ENCODE measurements around the gene STOX1. TPM values are rescaled to one million over a fixed set of nuclear protein-coding genes. Genes with fewer than 3 reads are reported as not detected.
A peak's percentile ranks its signal among the peaks of the same experiment; 100 is the strongest.
"Not testable (repeated sequence)": the region's sequence is repeated elsewhere in the genome, so short reads cannot be mapped to it uniquely, and the experiment has no call there.

The STOX1 gene
- total and polyA plus RNA-seq, 2 donors, result 8.5 to 10.3 TPM

DNA sequence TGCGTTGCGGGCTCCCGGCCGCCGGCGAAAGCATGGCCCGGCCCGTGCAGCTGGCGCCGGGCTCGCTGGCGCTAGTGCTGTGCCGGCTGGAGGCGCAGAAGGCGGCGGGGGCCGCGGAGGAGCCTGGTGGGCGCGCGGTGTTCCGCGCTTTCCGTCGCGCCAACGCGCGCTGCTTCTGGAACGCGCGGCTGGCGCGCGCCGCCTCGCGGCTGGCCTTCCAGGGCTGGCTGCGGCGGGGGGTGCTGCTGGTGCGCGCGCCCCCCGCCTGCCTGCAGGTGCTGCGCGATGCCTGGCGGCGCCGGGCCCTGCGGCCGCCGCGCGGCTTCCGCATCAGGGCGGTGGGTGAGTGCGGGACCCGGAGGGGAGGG, 245 bp downstream of the STOX1 start:
- not testable (repeated sequence) for H3K9me3 ChIP-seq (ENCODE audit: control insufficient read depth in 2 of 2, insufficient read depth in 1 of 2, low read length in 1 of 2); DNase-seq (ENCODE audit: low read depth in 6 of 9, low spot score in 9 of 9); H3K27me3 ChIP-seq (ENCODE audit: control insufficient read depth in 2 of 2, insufficient read depth in 1 of 2, low read length in 1 of 2); H3K36me3 ChIP-seq (ENCODE audit: control insufficient read depth in 2 of 2, insufficient read depth in 2 of 2, low read length in 1 of 2)
- peak overlapping the region in 1 of 2 donors; percentile 71 for H3K27ac ChIP-seq (ENCODE audit: low read depth in 1 of 2, low read length in 1 of 2)
- H3K4me3 ChIP-seq (ENCODE audit: low read length in 2 of 2), result peak overlapping the region in 1 of 2 donors; percentile 56
- WGBS, result 0% methylated on average over 17 of the region's 58 CpGs
- H3K4me1 ChIP-seq (ENCODE audit: control insufficient read depth in 2 of 2, insufficient read depth in 2 of 2, low read length in 2 of 2), result peaks cover 12 to 32% of the 10 kb centered on the region in 2 donors

DNA sequence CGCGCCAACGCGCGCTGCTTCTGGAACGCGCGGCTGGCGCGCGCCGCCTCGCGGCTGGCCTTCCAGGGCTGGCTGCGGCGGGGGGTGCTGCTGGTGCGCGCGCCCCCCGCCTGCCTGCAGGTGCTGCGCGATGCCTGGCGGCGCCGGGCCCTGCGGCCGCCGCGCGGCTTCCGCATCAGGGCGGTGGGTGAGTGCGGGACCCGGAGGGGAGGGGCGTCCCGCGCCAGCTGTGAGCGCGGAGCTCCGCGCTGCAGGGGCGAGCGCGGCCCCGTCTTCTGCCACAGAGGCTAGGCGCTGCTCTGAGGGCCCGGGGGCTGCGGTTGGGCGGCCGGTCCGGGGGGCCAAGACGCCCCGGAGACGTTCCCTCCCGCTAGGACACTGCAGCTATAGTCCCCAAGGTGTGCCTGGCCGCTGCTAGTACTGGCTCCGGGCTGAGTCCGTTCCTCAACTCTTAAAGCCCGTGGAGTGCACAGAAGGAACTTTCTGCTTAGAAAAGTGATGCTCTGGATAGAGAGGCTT, 811 bp downstream of the STOX1 start:
- Histone ChIP-seq H3K27ac (ENCODE audit: low read depth in 1 of 2, low read length in 1 of 2) (peak overlapping the region in 1 of 2 donors; percentile 44), H3K4me1 (ENCODE audit: control insufficient read depth in 2 of 2, insufficient read depth in 2 of 2, low read length in 2 of 2) (peaks cover 12 to 32% of the 10 kb centered on the region in 2 donors), H3K4me3 (ENCODE audit: low read length in 2 of 2) (peak overlapping the region; percentile 40 to 43)
- DNase-seq (ENCODE audit: low read depth in 6 of 9, low spot score in 9 of 9), result peak in 7 of 9 donors; percentile 27 to 69 (median 45)
- H3K36me3 ChIP-seq (ENCODE audit: control insufficient read depth in 2 of 2, insufficient read depth in 2 of 2, low read length in 1 of 2); H3K9me3 ChIP-seq (ENCODE audit: control insufficient read depth in 2 of 2, insufficient read depth in 1 of 2, low read length in 1 of 2); H3K27me3 ChIP-seq (ENCODE audit: control insufficient read depth in 2 of 2, insufficient read depth in 1 of 2, low read length in 1 of 2): not testable (repeated sequence)
- WGBS, result under 1% methylated on average over 34 of the region's 59 CpGs

DNA sequence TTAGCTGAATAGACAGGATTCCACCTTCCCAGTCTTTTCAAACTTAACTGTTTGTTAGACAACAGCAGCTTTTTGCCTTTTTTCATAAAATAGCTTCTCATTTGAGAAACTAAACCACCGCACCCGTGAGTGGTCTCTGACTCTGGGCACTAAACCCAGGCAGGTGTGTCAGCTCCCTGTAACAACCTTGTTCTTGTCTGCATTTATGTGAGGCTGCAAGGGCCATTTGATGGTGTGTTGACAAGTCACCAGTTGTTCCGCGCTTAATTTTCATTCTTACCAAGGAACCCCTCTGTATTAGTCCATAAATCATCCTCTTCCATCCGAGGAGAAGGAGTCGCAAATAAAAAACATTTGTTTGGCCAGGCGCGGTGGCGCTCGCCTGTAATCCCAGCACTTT, 1.5 kb downstream of the STOX1 start:
- H3K4me3 ChIP-seq (ENCODE audit: low read length in 2 of 2), result peak overlapping the region in 1 of 2 donors; percentile 40
- WGBS, result 93% methylated on average over 10 of the region's 10 CpGs
- H3K27me3 ChIP-seq (ENCODE audit: control insufficient read depth in 2 of 2, insufficient read depth in 1 of 2, low read length in 1 of 2), result no peaks in the 10 kb centered on the region
- H3K4me1 ChIP-seq (ENCODE audit: control insufficient read depth in 2 of 2, insufficient read depth in 2 of 2, low read length in 2 of 2), result peaks cover 12 to 32% of the 10 kb centered on the region in 2 donors
- H3K9me3 ChIP-seq (ENCODE audit: control insufficient read depth in 2 of 2, insufficient read depth in 1 of 2, low read length in 1 of 2), result no peaks in the 10 kb centered on the region
- DNase-seq (ENCODE audit: low read depth in 6 of 9, low spot score in 9 of 9), result peak in 1 of 9 donors; percentile 21
- no peaks in the 10 kb centered on the region for H3K36me3 ChIP-seq (ENCODE audit: control insufficient read depth in 2 of 2, insufficient read depth in 2 of 2, low read length in 1 of 2)
- H3K27ac ChIP-seq (ENCODE audit: low read depth in 1 of 2, low read length in 1 of 2), result no peak overlapping the region

DNA sequence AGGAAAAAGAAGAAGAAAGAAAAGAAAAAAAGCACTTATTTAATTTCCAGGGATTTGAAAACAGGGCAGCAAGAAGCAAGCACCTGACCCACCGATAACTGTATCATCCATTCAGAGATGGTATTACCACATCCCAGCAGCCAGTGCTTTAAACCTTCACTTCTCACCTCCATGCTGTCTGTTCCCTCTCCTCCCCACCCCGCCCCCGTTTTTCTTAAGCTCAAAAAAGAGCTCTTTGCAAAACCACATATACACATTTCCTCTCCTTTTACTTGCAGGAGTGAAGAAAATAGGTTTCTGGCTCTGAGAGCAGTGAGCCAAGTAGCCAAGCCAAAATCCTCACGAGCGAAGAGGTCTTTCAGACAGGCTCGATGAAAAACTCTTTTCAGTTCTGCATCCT, 2.2 kb downstream of the STOX1 start:
- Histone ChIP-seq H3K4me3 (ENCODE audit: low read length in 2 of 2) (no peak overlapping the region), H3K9me3 (ENCODE audit: control insufficient read depth in 2 of 2, insufficient read depth in 1 of 2, low read length in 1 of 2) (no peaks in the 10 kb centered on the region), H3K36me3 (ENCODE audit: control insufficient read depth in 2 of 2, insufficient read depth in 2 of 2, low read length in 1 of 2) (no peaks in the 10 kb centered on the region), H3K27ac (ENCODE audit: low read depth in 1 of 2, low read length in 1 of 2) (peak overlapping the region in 1 of 2 donors; percentile 38), H3K4me1 (ENCODE audit: control insufficient read depth in 2 of 2, insufficient read depth in 2 of 2, low read length in 2 of 2) (peaks cover 12 to 32% of the 10 kb centered on the region in 2 donors), H3K27me3 (ENCODE audit: control insufficient read depth in 2 of 2, insufficient read depth in 1 of 2, low read length in 1 of 2) (no peaks in the 10 kb centered on the region)
- 39% methylated on average over 6 of the region's 6 CpGs for WGBS
- peak in 5 of 9 donors; percentile 23 to 61 (median 30) for DNase-seq (ENCODE audit: low read depth in 6 of 9, low spot score in 9 of 9)

DNA sequence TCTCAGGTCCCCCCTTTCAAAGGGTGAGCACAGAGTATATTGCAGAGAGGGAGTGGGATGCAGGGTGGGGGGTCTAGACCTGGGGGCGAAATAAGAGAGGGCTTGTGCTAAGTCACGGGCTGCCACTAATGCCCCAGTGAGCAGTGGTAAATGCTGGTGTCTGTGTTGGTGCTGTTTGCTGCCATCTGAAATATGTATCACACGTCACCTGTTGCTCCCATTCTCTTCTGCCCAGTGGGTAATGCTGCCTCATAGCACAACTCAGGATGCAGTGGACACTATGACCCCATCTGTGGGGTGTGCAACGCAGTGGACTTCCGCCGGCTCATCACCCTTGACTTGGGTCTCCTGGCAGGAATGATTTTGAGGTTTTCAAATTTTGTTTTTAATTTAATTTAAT, 2.6 kb downstream of the STOX1 start:
- Histone ChIP-seq H3K27me3 (ENCODE audit: control insufficient read depth in 2 of 2, insufficient read depth in 1 of 2, low read length in 1 of 2) (no peaks in the 10 kb centered on the region), H3K27ac (ENCODE audit: low read depth in 1 of 2, low read length in 1 of 2) (peak overlapping the region in 1 of 2 donors; percentile 38), H3K36me3 (ENCODE audit: control insufficient read depth in 2 of 2, insufficient read depth in 2 of 2, low read length in 1 of 2) (no peaks in the 10 kb centered on the region), H3K4me1 (ENCODE audit: control insufficient read depth in 2 of 2, insufficient read depth in 2 of 2, low read length in 2 of 2) (peaks cover 12 to 32% of the 10 kb centered on the region in 2 donors), H3K9me3 (ENCODE audit: control insufficient read depth in 2 of 2, insufficient read depth in 1 of 2, low read length in 1 of 2) (no peaks in the 10 kb centered on the region), H3K4me3 (ENCODE audit: low read length in 2 of 2) (no peak overlapping the region)
- DNase-seq (ENCODE audit: low read depth in 6 of 9, low spot score in 9 of 9), result peak in 1 of 9 donors; percentile 2
- 97% methylated on average over 6 of the region's 6 CpGs for WGBS

DNA sequence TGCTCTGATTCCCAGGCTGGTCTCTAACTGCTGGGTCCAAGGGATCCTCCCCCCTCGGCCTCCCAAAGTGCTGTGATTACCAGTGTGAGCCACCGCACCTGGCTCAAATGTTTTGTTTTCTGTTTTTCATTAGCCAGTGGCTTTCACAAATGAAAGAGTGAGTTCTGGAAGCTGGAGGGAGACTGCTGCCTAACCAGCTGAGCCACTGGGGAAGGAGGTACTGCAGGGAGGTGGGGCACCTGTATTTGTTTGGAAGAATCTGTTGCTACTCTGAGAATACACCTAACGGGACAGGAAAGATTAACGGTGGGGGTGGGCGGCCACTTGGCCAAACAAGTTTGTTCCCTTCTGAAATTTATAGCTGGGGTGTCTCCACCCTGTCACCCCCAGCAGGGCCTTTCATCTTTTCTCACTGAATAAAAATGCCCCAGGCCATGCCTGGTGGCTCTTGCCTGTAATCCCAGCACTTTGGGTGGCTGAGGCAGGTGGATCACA, 4.7 kb downstream of the STOX1 start:
- Histone ChIP-seq H3K9me3 (ENCODE audit: control insufficient read depth in 2 of 2, insufficient read depth in 1 of 2, low read length in 1 of 2) (no peaks in the 10 kb centered on the region), H3K27ac (ENCODE audit: low read depth in 1 of 2, low read length in 1 of 2) (no peak overlapping the region), H3K36me3 (ENCODE audit: control insufficient read depth in 2 of 2, insufficient read depth in 2 of 2, low read length in 1 of 2) (no peaks in the 10 kb centered on the region), H3K4me1 (ENCODE audit: control insufficient read depth in 2 of 2, insufficient read depth in 2 of 2, low read length in 2 of 2) (peaks cover 8 to 24% of the 10 kb centered on the region in 2 donors), H3K4me3 (ENCODE audit: low read length in 2 of 2) (no peak overlapping the region), H3K27me3 (ENCODE audit: control insufficient read depth in 2 of 2, insufficient read depth in 1 of 2, low read length in 1 of 2) (no peaks in the 10 kb centered on the region)
- DNase-seq (ENCODE audit: low read depth in 6 of 9, low spot score in 9 of 9), result no peak
- 97% methylated on average over 5 of the region's 5 CpGs for WGBS

DNA sequence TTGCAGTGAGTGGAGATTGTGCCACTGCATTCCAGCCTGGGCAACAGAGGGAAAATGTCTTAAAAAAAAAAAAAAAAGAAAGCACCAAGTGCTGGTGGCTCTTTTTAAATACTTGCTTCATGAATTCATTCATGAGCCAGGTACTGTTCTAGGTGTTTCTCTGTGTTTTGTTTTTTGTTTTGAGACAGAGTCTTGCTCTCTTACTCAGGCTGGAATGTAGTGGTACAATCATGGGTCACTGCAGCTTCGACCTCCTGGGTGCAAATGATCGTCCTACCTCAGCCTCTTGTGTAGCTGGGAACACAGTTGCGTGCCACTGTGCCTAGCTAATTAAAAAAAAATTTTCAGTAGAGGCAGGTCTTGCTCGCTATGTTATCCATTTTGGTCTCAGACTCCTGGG, 5.3 kb downstream of the STOX1 start:
- DNase-seq (ENCODE audit: low read depth in 6 of 9, low spot score in 9 of 9), result no peak
- Histone ChIP-seq H3K27me3 (ENCODE audit: control insufficient read depth in 2 of 2, insufficient read depth in 1 of 2, low read length in 1 of 2) (no peaks in the 10 kb centered on the region), H3K4me3 (ENCODE audit: low read length in 2 of 2) (no peak overlapping the region), H3K36me3 (ENCODE audit: control insufficient read depth in 2 of 2, insufficient read depth in 2 of 2, low read length in 1 of 2) (no peaks in the 10 kb centered on the region), H3K27ac (ENCODE audit: low read depth in 1 of 2, low read length in 1 of 2) (no peak overlapping the region), H3K9me3 (ENCODE audit: control insufficient read depth in 2 of 2, insufficient read depth in 1 of 2, low read length in 1 of 2) (no peaks in the 10 kb centered on the region), H3K4me1 (ENCODE audit: control insufficient read depth in 2 of 2, insufficient read depth in 2 of 2, low read length in 2 of 2) (peaks cover 8 to 23% of the 10 kb centered on the region in 2 donors)
- 96% methylated on average over 4 of the region's 4 CpGs for WGBS

DNA sequence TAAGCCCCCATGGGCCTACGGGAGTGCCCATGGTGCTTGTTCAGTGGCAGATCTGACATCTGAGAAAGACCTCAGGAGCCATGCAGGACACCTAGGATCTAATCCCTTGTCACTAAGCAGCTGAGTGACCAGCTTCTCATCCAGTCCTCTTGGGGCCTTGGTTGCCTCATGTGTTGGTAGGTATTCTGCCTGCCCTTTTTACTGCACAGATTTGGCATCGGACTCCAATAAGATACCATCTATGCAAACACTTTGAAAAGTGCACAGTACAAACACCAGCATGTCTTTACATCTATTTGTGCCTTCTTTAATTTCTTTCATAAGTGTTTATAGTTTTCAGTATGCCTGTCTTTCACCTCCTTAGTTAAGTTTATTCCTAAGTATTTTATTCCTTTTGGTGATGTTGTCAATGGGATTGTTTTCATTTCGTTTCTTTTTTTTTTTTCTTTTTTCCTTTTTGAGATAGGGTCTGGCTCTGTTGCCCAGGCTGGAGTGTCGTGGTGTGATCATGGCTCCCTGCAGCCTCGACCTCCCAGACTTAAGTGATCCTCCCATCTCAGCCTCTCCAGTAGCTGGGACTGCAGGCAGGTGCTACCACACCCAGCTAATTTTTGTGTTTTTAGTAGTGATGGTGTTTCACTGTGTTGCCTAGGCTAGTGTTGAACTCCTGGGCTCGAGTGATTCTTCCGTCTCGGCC, 10.4 kb downstream of the STOX1 start:
- no peak for DNase-seq (ENCODE audit: low read depth in 6 of 9, low spot score in 9 of 9)
- no peaks in the 10 kb centered on the region for H3K9me3 ChIP-seq (ENCODE audit: control insufficient read depth in 2 of 2, insufficient read depth in 1 of 2, low read length in 1 of 2)
- no peak overlapping the region for H3K27ac ChIP-seq (ENCODE audit: low read depth in 1 of 2, low read length in 1 of 2)
- 96% methylated on average over 8 of the region's 8 CpGs for WGBS
- H3K36me3 ChIP-seq (ENCODE audit: control insufficient read depth in 2 of 2, insufficient read depth in 2 of 2, low read length in 1 of 2), result no peaks in the 10 kb centered on the region
- H3K4me1 ChIP-seq (ENCODE audit: control insufficient read depth in 2 of 2, insufficient read depth in 2 of 2, low read length in 2 of 2), result no peaks in the 10 kb centered on the region
- H3K27me3 ChIP-seq (ENCODE audit: control insufficient read depth in 2 of 2, insufficient read depth in 1 of 2, low read length in 1 of 2), result no peaks in the 10 kb centered on the region
- no peak overlapping the region for H3K4me3 ChIP-seq (ENCODE audit: low read length in 2 of 2)

DNA sequence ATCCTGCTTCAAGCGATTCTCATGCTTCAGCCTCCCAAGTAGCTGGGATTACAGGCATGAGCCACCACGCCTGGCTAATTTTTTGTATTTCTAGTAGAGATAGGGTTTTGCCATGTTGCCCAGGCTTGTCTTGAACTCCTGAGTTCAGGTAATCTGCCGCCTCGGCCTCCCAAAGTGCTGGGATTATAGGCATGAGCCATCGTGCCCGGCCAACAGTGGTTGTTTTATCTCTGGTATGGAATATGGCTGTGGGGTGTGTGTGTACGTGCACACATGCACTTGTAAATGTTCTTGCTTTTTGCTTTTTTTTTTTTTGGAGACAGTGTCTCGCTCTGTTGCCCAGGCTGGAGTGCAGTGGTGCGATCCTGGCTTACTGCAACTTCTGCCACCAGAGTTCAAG, 13.3 kb downstream of the STOX1 start:
- DNase-seq (ENCODE audit: low read depth in 6 of 9, low spot score in 9 of 9); H3K4me1 ChIP-seq (ENCODE audit: control insufficient read depth in 2 of 2, insufficient read depth in 2 of 2, low read length in 2 of 2); H3K27me3 ChIP-seq (ENCODE audit: control insufficient read depth in 2 of 2, insufficient read depth in 1 of 2, low read length in 1 of 2); H3K4me3 ChIP-seq (ENCODE audit: low read length in 2 of 2); H3K27ac ChIP-seq (ENCODE audit: low read depth in 1 of 2, low read length in 1 of 2); H3K9me3 ChIP-seq (ENCODE audit: control insufficient read depth in 2 of 2, insufficient read depth in 1 of 2, low read length in 1 of 2); H3K36me3 ChIP-seq (ENCODE audit: control insufficient read depth in 2 of 2, insufficient read depth in 2 of 2, low read length in 1 of 2): not testable (repeated sequence)
- WGBS, result 98% methylated on average over 9 of the region's 9 CpGs
